ENCODE results near the gene TRPM5.

Gene TRPM5

GRCh38 chr11:2470495-2470894 lies 26.2 kb upstream of the TRPM5 start:
- in situ Hi-C loops (cut with MboI; ENCODE audit: low sequenced_read_pairs), result no loop called here

GRCh38 chr11:2468363-2469235 lies 24.3 kb upstream of the TRPM5 start:
- in situ Hi-C loops (cut with MboI; ENCODE audit: low sequenced_read_pairs), result no loop called here

- in situ Hi-C loops (cut with MboI; ENCODE audit: low sequenced_read_pairs), result no loop called here
Measured at GRCh38 chr11:2467695-2468055, 23.4 kb upstream of the TRPM5 start.

- in situ Hi-C loops (cut with MboI; ENCODE audit: low sequenced_read_pairs), result no loop called here
Measured at GRCh38 chr11:2466869-2467694, 22.8 kb upstream of the TRPM5 start.

GRCh38 chr11:2466069-2466801 lies 21.9 kb upstream of the TRPM5 start:
- in situ Hi-C loops (cut with MboI; ENCODE audit: low sequenced_read_pairs), result no loop called here

GRCh38 chr11:2465202-2466068 lies 21.1 kb upstream of the TRPM5 start:
- in situ Hi-C loops (cut with MboI; ENCODE audit: low sequenced_read_pairs), result no loop called here

- in situ Hi-C loops (cut with MboI; ENCODE audit: low sequenced_read_pairs), result no loop called here
Measured at GRCh38 chr11:2464451-2465165, 20.3 kb upstream of the TRPM5 start.

GRCh38 chr11:2463766-2464277 lies 19.5 kb upstream of the TRPM5 start:
- in situ Hi-C loops (cut with MboI; ENCODE audit: low sequenced_read_pairs), result no loop called here

GRCh38 chr11:2462986-2463765 lies 18.9 kb upstream of the TRPM5 start:
- in situ Hi-C loops (cut with MboI; ENCODE audit: low sequenced_read_pairs), result no loop called here

GRCh38 chr11:2462543-2462985 lies 18.2 kb upstream of the TRPM5 start:
- in situ Hi-C loops (cut with MboI; ENCODE audit: low sequenced_read_pairs), result no loop called here

GRCh38 chr11:2461956-2462542 lies 17.7 kb upstream of the TRPM5 start:
- in situ Hi-C loops (cut with MboI; ENCODE audit: low sequenced_read_pairs), result no loop called here

- in situ Hi-C loops (cut with MboI; ENCODE audit: low sequenced_read_pairs), result no loop called here
Measured at GRCh38 chr11:2461253-2461955, 17.1 kb upstream of the TRPM5 start.

GRCh38 chr11:2460540-2461252 lies 16.4 kb upstream of the TRPM5 start:
- in situ Hi-C loops (cut with MboI; ENCODE audit: low sequenced_read_pairs), result no loop called here

- in situ Hi-C loops (cut with MboI; ENCODE audit: low sequenced_read_pairs), result no loop called here
Measured at GRCh38 chr11:2459796-2460531, 15.7 kb upstream of the TRPM5 start.

- in situ Hi-C loops (cut with MboI; ENCODE audit: low sequenced_read_pairs), result no loop called here
Measured at GRCh38 chr11:2459016-2459725, 14.9 kb upstream of the TRPM5 start.

GRCh38 chr11:2458321-2458720 lies 14.0 kb upstream of the TRPM5 start:
- in situ Hi-C loops (cut with MboI; ENCODE audit: low sequenced_read_pairs), result no loop called here
